AG10803 (cell line): ENCODE data around the gene PRDM16.

Experiments used
- DNase-seq: peaks from one replicate; pipeline ENCODE4 v3.0.0; 2010; ENCODE audit warnings: low read depth
- H3K4me3 ChIP-seq: 2 replicates; pipeline ENCODE4 v1.5.1; 2011; ENCODE audit warnings: mild to moderate bottlenecking, low read length, control low read depth
- CTCF ChIP-seq: conservative IDR thresholded peaks from 2 replicates; pipeline ENCODE4 v1.5.1; 2011; ENCODE audit warnings: mild to moderate bottlenecking, low read length, control low read depth, inconsistent platforms

The PRDM16 gene

GRCh38 chr1:3307359-3307758 lies 238.4 kb downstream of the PRDM16 start:
- no peak for TF ChIP-seq CTCF
- no peak overlapping the region for H3K4me3 ChIP-seq
- DNase-seq, result no peak

DNA sequence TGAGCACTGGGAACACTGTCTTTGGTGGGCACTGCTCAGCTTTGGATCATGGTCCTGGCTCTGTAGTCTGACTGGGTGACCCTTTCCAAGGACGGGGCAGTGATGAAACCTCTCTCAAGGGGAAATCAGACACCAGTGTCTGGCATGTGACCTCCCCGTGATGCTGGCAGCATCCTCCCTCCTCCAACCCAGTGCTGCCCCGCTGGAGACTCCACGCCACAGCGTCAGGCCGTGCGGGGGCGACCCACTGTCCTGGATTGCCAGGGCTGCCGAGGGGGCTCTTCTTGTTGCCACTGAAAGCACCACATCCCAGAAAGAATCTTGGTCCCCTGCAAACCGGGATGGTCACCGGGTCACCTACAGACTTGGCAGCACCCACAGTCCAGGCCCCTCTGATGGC lies 239.1 kb downstream of the PRDM16 start:
- no peak overlapping the region for H3K4me3 ChIP-seq
- DNase-seq, result no peak
- TF ChIP-seq CTCF, result no peak

- no peak for TF ChIP-seq CTCF
- DNase-seq, result no peak
- no peak overlapping the region for H3K4me3 ChIP-seq
Measured at GRCh38 chr1:3310718-3311400, 241.9 kb downstream of the PRDM16 start.

GRCh38 chr1:3311711-3312110 lies 242.7 kb downstream of the PRDM16 start:
- TF ChIP-seq CTCF, result no peak
- H3K4me3 ChIP-seq, result no peak overlapping the region
- no peak for DNase-seq

- no peak for DNase-seq
- TF ChIP-seq CTCF, result no peak
- H3K4me3 ChIP-seq, result no peak overlapping the region
Measured at GRCh38 chr1:3312310-3312897, 243.4 kb downstream of the PRDM16 start.

GRCh38 chr1:3312898-3313575 lies 244.0 kb downstream of the PRDM16 start:
- H3K4me3 ChIP-seq, result no peak overlapping the region
- peak; percentile 98 for DNase-seq
- TF ChIP-seq CTCF, result no peak

DNA sequence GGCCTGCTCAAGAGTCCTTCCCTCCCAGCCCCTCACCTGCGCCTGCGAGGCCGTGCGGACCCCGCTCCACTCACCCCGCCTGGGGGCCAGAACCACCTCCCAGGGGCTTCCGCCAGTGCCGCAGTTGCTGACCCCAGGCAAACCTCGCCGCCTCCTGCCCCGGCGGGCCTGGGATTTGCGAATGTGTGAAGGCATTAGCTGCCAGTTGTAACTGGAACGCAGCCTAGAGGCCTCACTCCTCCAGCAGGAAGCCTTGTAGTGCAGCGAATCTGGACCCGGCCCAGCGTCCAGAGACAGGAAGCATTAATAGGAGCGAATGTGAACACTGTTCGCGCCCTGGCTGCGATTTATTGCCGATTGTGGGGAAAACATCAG lies 244.6 kb downstream of the PRDM16 start:
- TF ChIP-seq CTCF, result no peak
- peak; percentile 95 for DNase-seq
- H3K4me3 ChIP-seq, result no peak overlapping the region
